NCI-H2081 (cell line): ENCODE data around the gene GLG1.
"Not testable (repeated sequence)": the region's sequence is repeated elsewhere in the genome, so short reads cannot be mapped to it uniquely, and the experiment has no call there.

Experiments used
- DNase-seq, 2 experiments: peaks; one replicate each; lab custom pipeline; 2025; lab: John Stamatoyannopoulos, UW

GLG1 gene

GRCh38 chr16:74606521-74607309 is at the start of gene GLG1:
GLG1 (minus strand) TSS chr16:74607114; CDS start chr16:74607094, 20 bp downstream.
- DNase-seq, result peak; percentile 81 to 85

GRCh38 chr16:74654536-74655050 is 47.7 kb upstream of the GLG1 start:
- no peak for DNase-seq

GRCh38 chr16:74652883-74653282 is 46.0 kb upstream of the GLG1 start:
- DNase-seq, result not testable (repeated sequence)

- no peak for DNase-seq
Observed at GRCh38 chr16:74652249-74652648, 45.3 kb upstream of the GLG1 start.

- no peak for DNase-seq
Observed at GRCh38 chr16:74651841-74652240, 44.9 kb upstream of the GLG1 start.

GRCh38 chr16:74650966-74651567 is 44.2 kb upstream of the GLG1 start:
- DNase-seq, result no peak

GRCh38 chr16:74649839-74650504 is 43.1 kb upstream of the GLG1 start:
- DNase-seq, result no peak

GRCh38 chr16:74641969-74642368 is 35.1 kb upstream of the GLG1 start:
- no peak for DNase-seq

- DNase-seq, result no peak
Observed at GRCh38 chr16:74637742-74638453, 31.0 kb upstream of the GLG1 start.

- DNase-seq, result no peak
Observed at GRCh38 chr16:74635303-74635702, 28.4 kb upstream of the GLG1 start.

GRCh38 chr16:74633686-74634085 is 26.8 kb upstream of the GLG1 start:
- no peak for DNase-seq

GRCh38 chr16:74627506-74628220 is 20.7 kb upstream of the GLG1 start:
- DNase-seq, result no peak

- DNase-seq, result no peak
Observed at GRCh38 chr16:74626741-74627416, 20.0 kb upstream of the GLG1 start.

- no peak for DNase-seq
Observed at GRCh38 chr16:74625500-74626350, 18.8 kb upstream of the GLG1 start.

GRCh38 chr16:74623839-74624235 is 16.9 kb upstream of the GLG1 start:
- no peak for DNase-seq

- peak in 1 of 2 experiments; percentile 5 for DNase-seq
Observed at GRCh38 chr16:74623214-74623838, 16.4 kb upstream of the GLG1 start.

GRCh38 chr16:74622005-74622404 is 15.1 kb upstream of the GLG1 start:
- DNase-seq, result no peak

GRCh38 chr16:74617206-74617788 is 10.4 kb upstream of the GLG1 start:
- DNase-seq, result no peak

GRCh38 chr16:74611721-74612120 is 4.8 kb upstream of the GLG1 start:
- no peak for DNase-seq
